ENCODE data around the gene DQX1.
"Not testable (repeated sequence)": the region's sequence is repeated elsewhere in the genome, so short reads cannot be mapped to it uniquely, and the experiment has no call there.

Gene DQX1

DNA sequence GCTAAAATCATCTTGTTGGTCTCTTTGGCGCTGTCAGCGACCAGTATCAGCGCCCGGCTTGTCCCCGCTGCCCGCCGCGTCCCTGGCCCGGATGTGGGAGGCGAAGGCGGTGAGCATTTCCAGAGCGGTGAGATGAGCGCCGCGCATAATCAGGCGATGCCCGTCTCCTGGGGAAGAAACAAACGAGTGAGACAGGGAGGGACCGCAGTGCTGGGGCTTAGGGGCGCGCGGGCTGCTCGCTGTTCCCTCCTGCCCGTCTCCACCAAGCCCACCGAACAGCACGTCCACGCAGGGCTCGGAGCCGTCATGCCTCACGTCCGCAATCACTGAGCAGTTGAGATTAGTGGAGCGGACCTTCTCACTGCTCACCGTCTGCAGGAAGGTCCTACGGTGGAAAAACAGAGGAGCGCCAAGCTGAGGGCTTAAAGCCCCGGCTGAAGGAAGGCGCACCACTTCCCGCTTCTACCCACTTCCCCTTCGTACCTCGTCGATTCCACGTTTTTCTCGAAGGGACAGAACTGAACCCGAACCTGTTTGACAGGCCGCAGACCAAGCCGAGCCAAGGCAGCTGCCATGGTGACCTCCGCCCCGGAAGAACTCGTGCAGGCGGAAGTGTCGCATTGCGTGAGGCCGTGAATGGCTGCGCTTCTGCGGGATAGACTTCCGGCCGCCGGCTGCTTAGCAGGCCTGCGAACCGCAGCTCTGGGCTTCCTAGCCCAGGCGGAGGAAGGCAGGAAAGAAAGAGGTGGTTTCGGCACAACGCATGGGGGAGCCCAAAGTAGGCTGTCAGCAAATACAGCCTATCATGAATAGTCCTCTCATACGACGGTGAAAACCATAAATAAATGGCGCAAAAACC is 53.7 kb downstream of the DQX1 start, which contains the start of gene MRPL53:
TSS of gene MRPL53 (minus strand) at position 595 of the 859 bp plus-strand sequence. CDS start at position 575, 20 bp downstream.
- H3K4me2 ChIP-seq (ENCODE audit: low read length): peak within 1 kb of the TSS; percentile 82
- H3K9me3 ChIP-seq (ENCODE audit: control insufficient read depth, low read length): no peaks in the 10 kb centered on the region

DNA sequence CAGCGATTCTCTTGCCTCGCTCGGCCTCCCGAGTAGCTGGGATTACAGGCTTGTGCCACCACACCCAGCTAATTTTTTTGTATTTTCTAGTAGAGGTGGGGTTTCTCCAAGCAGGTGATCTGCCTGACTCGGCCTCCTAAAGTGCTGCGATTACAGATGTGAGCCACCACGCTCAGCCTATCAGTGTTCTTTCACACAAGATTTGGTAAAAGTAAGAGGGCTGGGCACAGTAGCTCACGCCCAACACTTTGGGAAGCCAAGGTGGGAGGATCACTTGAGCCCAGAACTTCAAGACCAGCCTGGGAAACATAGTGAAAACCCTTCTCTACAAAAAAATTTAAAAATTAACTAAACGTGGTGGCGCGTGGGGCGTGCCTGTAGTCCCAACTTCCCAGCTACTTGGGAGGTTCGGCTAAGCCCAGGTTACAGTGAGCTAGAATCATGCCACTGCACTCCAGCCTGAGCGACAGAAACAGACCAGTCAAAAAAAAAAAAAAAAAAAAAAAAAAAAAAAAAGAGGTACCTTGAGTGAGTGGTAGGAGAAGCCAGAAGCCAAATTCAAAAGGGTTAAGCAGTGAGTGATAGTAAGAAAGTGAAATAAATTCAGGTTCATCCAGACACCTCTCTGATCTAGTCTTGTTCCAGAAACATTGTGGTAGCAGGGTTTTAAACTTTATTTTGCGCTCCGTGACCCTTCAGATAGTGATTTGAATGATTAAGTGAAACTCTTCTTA is 54.5 kb downstream of the DQX1 start:
- no peaks in the 10 kb centered on the region for H3K36me3 ChIP-seq (ENCODE audit: control insufficient read depth, insufficient read depth, low read length)
- no peak for TF ChIP-seq CTCF (IDR thresholded peaks at IDR 0.05)
- H3K79me2 ChIP-seq: no peaks in the 10 kb centered on the region
- no peaks in the 10 kb centered on the region for H3K27me3 ChIP-seq (ENCODE audit: control insufficient read depth, insufficient read depth, low read length)
- peak overlapping the region; percentile 95 for H3K4me3 ChIP-seq (ENCODE audit: low read depth, low read length)
- H2AFZ ChIP-seq: peak overlapping the region; percentile 94
- H3K4me2 ChIP-seq (ENCODE audit: low read length): peak overlapping the region; percentile 82
- H3K9ac ChIP-seq: peak overlapping the region; percentile 15
- H3K27ac ChIP-seq: peak overlapping the region; percentile 90
- peaks cover 8% of the 10 kb centered on the region for H3K4me1 ChIP-seq
- H3K9me3 ChIP-seq (ENCODE audit: control insufficient read depth, low read length): no peaks in the 10 kb centered on the region

More for the DNA sequence above, 53.7 kb downstream of the DQX1 start, which contains the start of gene MRPL53:
- peak within 1 kb of the TSS; percentile 90 for H3K27ac ChIP-seq
- H3K36me3 ChIP-seq (ENCODE audit: control insufficient read depth, insufficient read depth, low read length): no peaks in the 10 kb centered on the region
- H2AFZ ChIP-seq: peak within 1 kb of the TSS; percentile 94
- H3K27me3 ChIP-seq (ENCODE audit: control insufficient read depth, insufficient read depth, low read length): no peaks in the 10 kb centered on the region
- H3K4me3 ChIP-seq (ENCODE audit: low read depth, low read length): peak within 1 kb of the TSS; percentile 95
- H3K79me2 ChIP-seq: no peaks in the 10 kb centered on the region
- H3K4me1 ChIP-seq: peaks cover 8% of the 10 kb centered on the region
- peak within 1 kb of the TSS; percentile 15 for H3K9ac ChIP-seq
- no peak for TF ChIP-seq CTCF (IDR thresholded peaks at IDR 0.05)

- not testable (repeated sequence) for H3K36me3 ChIP-seq (ENCODE audit: control insufficient read depth, insufficient read depth, low read length); H3K79me2 ChIP-seq; H3K27ac ChIP-seq; H3K27me3 ChIP-seq (ENCODE audit: control insufficient read depth, insufficient read depth, low read length); H3K9ac ChIP-seq; H3K4me1 ChIP-seq; H2AFZ ChIP-seq; H3K9me3 ChIP-seq (ENCODE audit: control insufficient read depth, low read length); H3K4me3 ChIP-seq (ENCODE audit: low read depth, low read length); H3K4me2 ChIP-seq (ENCODE audit: low read length)
These were observed 55.3 kb downstream of the DQX1 start for GRCh38 chr2:74470742-74471141.

Measured in parathyroid adenoma (tissue), 2 donors.